Measurements from ENCODE around the gene EXOC6B.

- no peak for TF ChIP-seq POLR2A (IDR thresholded peaks at IDR 0.05)
- no peak for TF ChIP-seq EP300 (IDR thresholded peaks at IDR 0.05; ENCODE audit: low read depth)
- TF ChIP-seq CTCF (IDR thresholded peaks at IDR 0.05): no peak
Observed at GRCh38 chr2:72554381-72554780, 271.5 kb downstream of the EXOC6B start.
